ENCODE data around the gene VTN. TPM values are rescaled to one million over a fixed set of nuclear protein-coding genes. Genes with fewer than 3 reads are reported as not detected.
A peak's percentile ranks its signal among the peaks of the same experiment; 100 is the strongest.

The VTN gene
- total and polyA plus RNA-seq, 5 donors: 3.8 to 10.5 (median 4.0) TPM

- ATAC-seq (no peak), DNase-seq (no peak)
- Histone ChIP-seq H3K4me1 (ENCODE audit: control insufficient read depth, insufficient read depth, low read length) (peaks cover 14% of the 10 kb centered on the region), H3K27ac (ENCODE audit: low read length) (no peak overlapping the region), H3K9me3 (ENCODE audit: control insufficient read depth, low read length) (no peaks in the 10 kb centered on the region), H3K4me3 (ENCODE audit: low read length) (no peak overlapping the region), H3K27me3 (ENCODE audit: control insufficient read depth, insufficient read depth) (no peaks in the 10 kb centered on the region)
- intact Hi-C loops (cut with DNase I): no loop called here
- WGBS: 82% methylated on average over 5 of the region's 5 CpGs
Measured at GRCh38 chr17:28368306-28368831, 1.7 kb downstream of the VTN start.

- H3K27me3 ChIP-seq (ENCODE audit: control insufficient read depth, insufficient read depth): no peaks in the 10 kb centered on the region
- intact Hi-C loops (cut with DNase I): no loop called here
- H3K4me3 ChIP-seq (ENCODE audit: low read length): no peak overlapping the region
- no peak for ATAC-seq
- no peaks in the 10 kb centered on the region for H3K9me3 ChIP-seq (ENCODE audit: control insufficient read depth, low read length)
- H3K27ac ChIP-seq (ENCODE audit: low read length): no peak overlapping the region
- WGBS: 91% methylated on average over 21 of the region's 21 CpGs
- DNase-seq: no peak
- peaks cover 10% of the 10 kb centered on the region for H3K4me1 ChIP-seq (ENCODE audit: control insufficient read depth, insufficient read depth, low read length)
Measured at GRCh38 chr17:28367641-28368305, 2.3 kb downstream of the VTN start.

- no peaks in the 10 kb centered on the region for H3K27me3 ChIP-seq (ENCODE audit: control insufficient read depth, insufficient read depth)
- H3K4me3 ChIP-seq (ENCODE audit: low read length): no peak overlapping the region
- 83% methylated on average over 1 of the region's 1 CpG for WGBS
- ATAC-seq (no peak), DNase-seq (no peak)
- H3K27ac ChIP-seq (ENCODE audit: low read length): no peak overlapping the region
- intact Hi-C loops (cut with DNase I): no loop called here
- peaks cover 9% of the 10 kb centered on the region for H3K4me1 ChIP-seq (ENCODE audit: control insufficient read depth, insufficient read depth, low read length)
- no peaks in the 10 kb centered on the region for H3K9me3 ChIP-seq (ENCODE audit: control insufficient read depth, low read length)
Measured at GRCh38 chr17:28366605-28367004, 3.5 kb downstream of the VTN start.

DNA sequence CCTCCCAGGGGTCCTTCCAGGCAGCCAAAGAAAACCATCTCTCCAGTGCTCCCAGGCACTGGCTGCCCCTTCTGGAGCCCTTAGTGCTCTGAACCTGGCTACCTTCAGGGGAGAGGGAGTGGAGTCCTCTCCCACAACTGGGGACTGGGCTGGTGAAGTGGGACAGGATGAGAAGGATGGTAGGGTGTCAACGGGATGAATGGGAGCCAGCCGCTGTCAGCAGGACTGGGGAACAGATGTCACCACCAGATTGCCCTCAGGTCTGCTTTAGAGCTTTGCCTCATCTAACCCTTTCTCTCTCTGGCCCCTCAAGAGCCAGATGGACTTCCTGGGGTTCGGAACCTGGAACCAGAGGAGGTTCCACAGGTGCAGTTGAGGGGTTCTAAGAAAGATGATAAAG lies 4.6 kb downstream of the VTN start:
- intact Hi-C loops (cut with DNase I): no loop called here

DNA sequence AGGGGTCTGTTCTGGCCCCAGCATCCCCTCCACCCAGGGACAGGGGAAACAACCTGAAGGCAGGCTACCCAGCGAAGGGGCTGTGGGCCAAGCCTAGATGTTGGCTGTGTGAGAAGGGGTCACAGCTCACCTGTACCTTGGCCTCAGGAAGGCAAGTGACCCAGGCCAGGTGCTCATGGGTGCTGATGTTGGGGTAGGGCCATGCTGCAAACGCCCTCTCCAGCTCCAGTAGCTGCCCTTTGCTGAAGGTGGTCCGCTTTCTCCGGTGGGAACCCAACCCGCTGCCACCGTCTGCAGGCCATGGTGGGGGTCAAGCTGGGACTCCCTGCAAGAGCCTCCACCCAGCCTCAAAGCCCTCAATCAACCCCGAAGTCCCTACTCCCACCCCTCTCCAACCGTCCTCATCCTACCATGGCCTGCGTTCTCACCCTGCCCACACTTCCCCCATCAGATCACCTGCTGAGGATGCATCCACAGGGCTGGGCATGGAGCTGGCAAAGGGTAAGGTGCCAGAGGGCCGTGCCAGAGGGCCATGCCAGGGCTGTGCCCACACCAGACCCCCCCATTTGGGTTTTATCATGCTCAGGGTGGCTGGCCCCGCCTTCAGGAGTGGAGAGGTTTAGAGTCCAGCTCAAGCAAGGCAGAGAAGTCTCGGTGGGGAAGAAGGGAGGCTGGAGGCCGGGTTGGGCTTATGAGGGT lies 5.3 kb downstream of the VTN start, which contains the start of gene SEBOX:
TSS of gene SEBOX (minus strand) at position 535 of the 699 bp plus-strand sequence. CDS start at position 487, 48 bp downstream.
- 90% methylated on average over 13 of the region's 13 CpGs for WGBS
- H3K27me3 ChIP-seq (ENCODE audit: control insufficient read depth, insufficient read depth): no peaks in the 10 kb centered on the region
- no peaks in the 10 kb centered on the region for H3K9me3 ChIP-seq (ENCODE audit: control insufficient read depth, low read length)
- DNase-seq (no peak), ATAC-seq (no peak)
- intact Hi-C loops (cut with DNase I): no loop called here
- no peak within 1 kb of the TSS for H3K27ac ChIP-seq (ENCODE audit: low read length)
- H3K4me3 ChIP-seq (ENCODE audit: low read length): no peak within 1 kb of the TSS
- H3K4me1 ChIP-seq (ENCODE audit: control insufficient read depth, insufficient read depth, low read length): no peaks in the 10 kb centered on the region

More for the DNA sequence above, 4.6 kb downstream of the VTN start:
- ATAC-seq (no peak), DNase-seq (no peak)
- H3K4me3 ChIP-seq (ENCODE audit: low read length): no peak overlapping the region
- H3K27ac ChIP-seq (ENCODE audit: low read length): no peak overlapping the region
- H3K4me1 ChIP-seq (ENCODE audit: control insufficient read depth, insufficient read depth, low read length): peaks cover 7% of the 10 kb centered on the region
- no peaks in the 10 kb centered on the region for H3K27me3 ChIP-seq (ENCODE audit: control insufficient read depth, insufficient read depth)
- 86% methylated on average over 3 of the region's 3 CpGs for WGBS
- H3K9me3 ChIP-seq (ENCODE audit: control insufficient read depth, low read length): no peaks in the 10 kb centered on the region

GRCh38 chr17:28363776-28364650 lies 6.1 kb downstream of the VTN start:
- H3K4me1 ChIP-seq (ENCODE audit: control insufficient read depth, insufficient read depth, low read length): no peaks in the 10 kb centered on the region
- WGBS: 90% methylated on average over 8 of the region's 8 CpGs

DNA sequence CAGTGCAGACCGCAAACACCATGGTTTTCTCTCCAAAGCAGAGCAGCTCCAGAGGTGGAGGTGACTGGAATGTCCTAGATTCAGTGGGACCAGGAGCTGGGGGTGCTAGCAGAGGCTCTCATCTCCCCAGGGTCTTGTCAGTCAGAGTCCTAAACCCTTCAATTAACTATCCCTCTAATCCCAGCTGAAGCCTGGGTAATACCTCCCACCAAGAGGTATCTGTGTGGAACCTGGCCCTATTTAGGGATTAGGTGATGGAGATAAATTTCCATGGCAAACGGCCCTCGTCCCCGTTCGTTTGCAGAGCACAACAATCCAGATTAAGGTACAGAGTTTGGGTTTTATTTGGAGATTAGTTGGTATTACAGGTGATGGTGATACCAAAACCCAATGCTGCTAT lies 6.9 kb downstream of the VTN start:
- DNase-seq: no peak
- Histone ChIP-seq H3K27ac (ENCODE audit: low read length) (no peak overlapping the region), H3K9me3 (ENCODE audit: control insufficient read depth, low read length) (no peaks in the 10 kb centered on the region), H3K4me1 (ENCODE audit: control insufficient read depth, insufficient read depth, low read length) (no peaks in the 10 kb centered on the region), H3K27me3 (ENCODE audit: control insufficient read depth, insufficient read depth) (no peaks in the 10 kb centered on the region), H3K4me3 (ENCODE audit: low read length) (no peak overlapping the region)
- no peak for ATAC-seq
- WGBS: 90% methylated on average over 5 of the region's 5 CpGs
- intact Hi-C loops (cut with DNase I): no loop called here

More at GRCh38 chr17:28363776-28364650, 6.1 kb downstream of the VTN start:
- Histone ChIP-seq H3K27ac (ENCODE audit: low read length) (no peak overlapping the region), H3K27me3 (ENCODE audit: control insufficient read depth, insufficient read depth) (no peaks in the 10 kb centered on the region), H3K4me3 (ENCODE audit: low read length) (no peak overlapping the region), H3K9me3 (ENCODE audit: control insufficient read depth, low read length) (no peaks in the 10 kb centered on the region)
- intact Hi-C loops (cut with DNase I): no loop called here
- ATAC-seq (no peak), DNase-seq (no peak)

- H3K27ac ChIP-seq (ENCODE audit: low read length): peak overlapping the region; percentile 71
Measured at GRCh38 chr17:28357901-28358197, 12.3 kb downstream of the VTN start.

DNA sequence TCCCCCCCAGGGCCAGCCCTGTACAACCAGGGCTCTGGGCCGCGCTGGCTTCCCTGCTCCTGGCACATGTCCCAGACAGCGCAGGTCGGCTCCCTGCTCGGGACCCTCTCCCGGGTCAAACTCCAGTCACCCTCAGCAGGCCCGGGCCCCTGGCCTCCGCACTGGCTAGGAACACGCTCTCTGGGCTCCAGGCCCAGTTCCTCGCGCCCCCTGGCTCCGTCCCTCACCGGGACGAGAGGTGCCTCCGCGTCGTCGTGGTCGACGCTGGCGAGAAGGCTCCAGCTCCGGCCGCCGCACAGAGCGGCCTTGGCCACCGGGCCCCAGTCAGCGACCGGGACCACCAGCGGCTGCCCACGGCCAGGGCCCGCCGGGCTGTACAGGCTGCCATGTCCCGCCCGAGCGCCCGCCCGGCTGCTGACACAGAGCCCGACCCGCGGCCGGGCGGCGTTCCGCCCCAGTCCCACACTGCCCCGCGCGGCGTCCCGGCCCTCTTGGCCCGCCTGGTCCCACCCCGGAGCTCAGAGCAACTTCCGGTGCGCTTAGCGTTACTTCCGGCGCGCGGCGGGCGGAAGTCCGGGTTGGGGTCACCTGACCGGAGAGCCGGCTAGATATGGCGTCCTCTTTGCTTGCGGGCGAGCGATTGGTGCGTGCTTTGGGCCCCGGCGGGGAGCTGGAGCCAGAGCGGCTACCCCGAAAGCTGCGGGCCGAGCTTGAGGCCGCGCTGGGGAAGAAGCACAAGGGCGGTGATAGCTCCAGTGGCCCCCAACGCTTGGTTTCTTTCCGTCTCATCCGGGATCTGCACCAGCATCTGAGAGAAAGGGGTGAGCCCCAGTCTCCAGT lies 12.8 kb downstream of the VTN start, which contains the start of gene POLDIP2:
TSS of gene POLDIP2 (minus strand) at position 467 of the 840 bp plus-strand sequence. CDS start at position 388, 79 bp downstream.
- ATAC-seq: peak; percentile 99
- Histone ChIP-seq H3K9me3 (ENCODE audit: control insufficient read depth, low read length) (no peaks in the 10 kb centered on the region), H3K4me1 (ENCODE audit: control insufficient read depth, insufficient read depth, low read length) (no peaks in the 10 kb centered on the region), H3K4me3 (ENCODE audit: low read length) (peak within 1 kb of the TSS; percentile 92), H3K27me3 (ENCODE audit: control insufficient read depth, insufficient read depth) (no peaks in the 10 kb centered on the region), H3K27ac (ENCODE audit: low read length) (peak within 1 kb of the TSS; percentile 71)
- DNase-seq: peak; percentile 95 to 99 (median 98)
- intact Hi-C loops (cut with DNase I): no loop called here
- under 1% methylated on average over 80 of the region's 80 CpGs for WGBS

More at GRCh38 chr17:28357901-28358197, 12.3 kb downstream of the VTN start:
- H3K9me3 ChIP-seq (ENCODE audit: control insufficient read depth, low read length): no peaks in the 10 kb centered on the region
- H3K4me1 ChIP-seq (ENCODE audit: control insufficient read depth, insufficient read depth, low read length): no peaks in the 10 kb centered on the region
- H3K27me3 ChIP-seq (ENCODE audit: control insufficient read depth, insufficient read depth): no peaks in the 10 kb centered on the region
- no peak for ATAC-seq
- no peak for DNase-seq
- H3K4me3 ChIP-seq (ENCODE audit: low read length): peak overlapping the region; percentile 92
- 8% methylated on average over 4 of the region's 4 CpGs for WGBS
- intact Hi-C loops (cut with DNase I): no loop called here

DNA sequence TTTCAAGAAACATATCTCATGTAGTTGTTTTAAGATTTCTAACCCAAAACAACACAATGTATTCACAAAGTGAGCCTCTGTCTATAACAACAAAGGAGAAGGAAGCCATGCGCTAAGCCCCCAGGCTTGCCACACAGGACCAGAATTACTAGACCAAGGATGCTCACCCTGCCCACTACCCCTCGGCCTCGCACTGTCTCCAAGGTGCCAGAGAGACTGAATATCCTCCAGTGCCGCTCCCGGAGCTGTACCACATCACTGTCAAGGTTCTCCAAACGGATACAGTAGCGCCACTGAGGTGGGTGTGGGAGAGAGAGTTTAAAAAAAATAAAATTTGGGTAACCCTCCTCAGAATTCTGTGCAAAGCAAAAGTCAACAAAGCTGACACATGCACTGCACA lies 19.8 kb downstream of the VTN start:
- no peaks in the 10 kb centered on the region for H3K27me3 ChIP-seq (ENCODE audit: control insufficient read depth, insufficient read depth)
- DNase-seq (no peak), ATAC-seq (no peak)
- H3K27ac ChIP-seq (ENCODE audit: low read length): no peak overlapping the region
- 93% methylated on average over 7 of the region's 7 CpGs for WGBS
- H3K4me1 ChIP-seq (ENCODE audit: control insufficient read depth, insufficient read depth, low read length): peaks cover 2% of the 10 kb centered on the region
- H3K9me3 ChIP-seq (ENCODE audit: control insufficient read depth, low read length): no peaks in the 10 kb centered on the region
- intact Hi-C loops (cut with DNase I): no loop called here
- H3K4me3 ChIP-seq (ENCODE audit: low read length): no peak overlapping the region
